GM23338 (cell line): Measurements from ENCODE around the gene RAN. TPM values are rescaled to one million over a fixed set of nuclear protein-coding genes. Genes with fewer than 3 reads are reported as not detected.

Source experiments
- ATAC-seq: fragments of 200-7000 bp; cut with Tn5 transposase; 3 replicates; pipeline ENCODE4 v1.9.1; 2020
- DNase-seq: peaks from one replicate; pipeline ENCODE4 v3.0.0-alpha.2; 2015; ENCODE audit warnings: low spot score
- H2AFZ ChIP-seq: fragments of 200-600 bp; sonication (generic); 2 replicates; pipeline ENCODE4 v1.8.0; 2016; ENCODE audit warnings: antibody characterized with exemption, mild to moderate bottlenecking, moderate library complexity
- H3F3A ChIP-seq: fragments of 200-600 bp; sonication (generic); replicated peaks from 2 replicates; pipeline ENCODE4 v1.8.0; 2017; ENCODE audit warnings: antibody characterized with exemption, mixed run types, low read depth
- H3K27ac ChIP-seq: fragments of 200-600 bp; sonication (generic); 2 replicates; pipeline ENCODE4 v1.6.1; 2016; ENCODE audit warnings: low read depth
- H3K27me3 ChIP-seq: fragments of 200-600 bp; sonication (generic); 2 replicates; pipeline ENCODE4 v1.8.0; 2016; ENCODE audit warnings: mild to moderate bottlenecking, mixed run types, moderate library complexity; ENCODE audit not compliant: insufficient read depth
- H3K36me3 ChIP-seq: fragments of 200-600 bp; sonication (generic); 2 replicates; pipeline ENCODE4 v1.8.0; 2016; ENCODE audit warnings: mild to moderate bottlenecking; ENCODE audit not compliant: insufficient read depth
- H3K4me1 ChIP-seq: fragments of 200-600 bp; sonication (generic); 2 replicates; pipeline ENCODE4 v1.8.0; 2016; ENCODE audit warnings: mild to moderate bottlenecking, moderate library complexity; ENCODE audit not compliant: insufficient read depth
- H3K4me2 ChIP-seq: fragments of 200-600 bp; sonication (generic); 2 replicates; pipeline ENCODE4 v1.7.1; 2017; ENCODE audit warnings: mixed run types
- H3K4me3 ChIP-seq: fragments of 200-600 bp; sonication (generic); 2 replicates; pipeline ENCODE4 v1.6.1; 2016; ENCODE audit warnings: mixed run types
- H3K79me2 ChIP-seq: fragments of 200-600 bp; sonication (generic); replicated peaks from 2 replicates; pipeline ENCODE4 v1.8.0; 2017; ENCODE audit warnings: mild to moderate bottlenecking; ENCODE audit not compliant: insufficient read depth
- H3K9me2 ChIP-seq: fragments of 200-600 bp; sonication (generic); 2 replicates; pipeline ENCODE4 v1.8.0; 2017; ENCODE audit not compliant: insufficient read depth
- H4K20me1 ChIP-seq: fragments of 200-600 bp; sonication (generic); replicated peaks from 2 replicates; pipeline ENCODE4 v1.8.0; 2017; ENCODE audit warnings: mild to moderate bottlenecking; ENCODE audit not compliant: insufficient read depth
- H3K27ac Mint-ChIP-seq: 2 replicates; pipeline ENCODE4 v1.8.0; 2020; ENCODE audit warnings: inconsistent platforms, mild to moderate bottlenecking, moderate library complexity, mixed read lengths
- H3K27me3 Mint-ChIP-seq: 3 replicates; pipeline ENCODE4 v1.8.0; 2022; ENCODE audit warnings: low read depth, mild to moderate bottlenecking, moderate library complexity, mixed read lengths, inconsistent platforms; ENCODE audit not compliant: insufficient read depth, poor library complexity
- H3K36me3 Mint-ChIP-seq: 3 replicates; pipeline ENCODE4 v1.8.0; 2021; ENCODE audit warnings: low read depth, mild to moderate bottlenecking, inconsistent platforms, moderate library complexity, mixed read lengths
- H3K4me1 Mint-ChIP-seq: 3 replicates; pipeline ENCODE4 v1.8.0; 2020; ENCODE audit warnings: mild to moderate bottlenecking, inconsistent platforms, mixed read lengths
- H3K4me3 Mint-ChIP-seq: 3 replicates; pipeline ENCODE4 v1.8.0; 2021; ENCODE audit warnings: moderate library complexity, mild to moderate bottlenecking, inconsistent platforms, mixed read lengths
- H3K9me3 Mint-ChIP-seq: 3 replicates; pipeline ENCODE4 v1.8.0; 2020; ENCODE audit warnings: moderate library complexity, mild to moderate bottlenecking, inconsistent platforms, mixed read lengths
- CREB1 ChIP-seq: fragments of 250-450 bp; sonication (Bioruptor Pico); IDR thresholded peaks from 2 replicates; pipeline ENCODE4 v1.5.0; 2020; ENCODE audit warnings: low read depth, mild to moderate bottlenecking, moderate library complexity
- CTCF ChIP-seq, 2 experiments: fragments of 200-600 bp in 1 of 2; sonication (generic) in 1 of 2; conservative IDR thresholded peaks; 2 replicates each; pipeline versions ENCODE4 v1.5.1 to v1.6.1; 2016 to 2017; ENCODE audit warnings: antibody characterized with exemption in 2 of 2, low read depth in 2 of 2, mild to moderate bottlenecking in 2 of 2, moderate library complexity in 1 of 2
- EZH2 ChIP-seq: fragments of 200-600 bp; sonication (generic); IDR thresholded peaks from one replicate; pipeline ENCODE4 v1.8.0; 2017; ENCODE audit warnings: antibody characterized with exemption, mild to moderate bottlenecking, low read depth; ENCODE audit not compliant: unreplicated experiment
- EZH2phosphoT487 ChIP-seq: fragments of 200-600 bp; sonication (generic); IDR thresholded peaks from one replicate; pipeline ENCODE4 v1.8.1; 2018; ENCODE audit warnings: antibody characterized with exemption; ENCODE audit not compliant: unreplicated experiment
- JUNB ChIP-seq: IDR thresholded peaks from one replicate; pipeline ENCODE4 v1.6.1; 2016; ENCODE audit warnings: antibody characterized with exemption; ENCODE audit not compliant: unreplicated experiment
- NANOG ChIP-seq: IDR thresholded peaks from 2 replicates; pipeline ENCODE4 v1.6.1; 2016; ENCODE audit warnings: antibody characterized with exemption, borderline replicate concordance
- STAT1 ChIP-seq: IDR thresholded peaks from one replicate; pipeline ENCODE4 v1.6.1; 2016; ENCODE audit warnings: antibody characterized with exemption; ENCODE audit not compliant: unreplicated experiment
- ZNF114 ChIP-seq: fragments of 250-450 bp; sonication (Bioruptor Pico); IDR thresholded peaks from 2 replicates; pipeline ENCODE4 v1.5.0; 2020; ENCODE audit warnings: mild to moderate bottlenecking, moderate library complexity
- ZNF331 ChIP-seq: fragments of 250-450 bp; sonication (Bioruptor Pico); IDR thresholded peaks from 2 replicates; pipeline ENCODE4 v1.5.0; 2020; ENCODE audit warnings: low read depth, mild to moderate bottlenecking, moderate library complexity
- ZNF462 ChIP-seq: fragments of 250-450 bp; sonication (Bioruptor Pico); IDR thresholded peaks from 2 replicates; pipeline ENCODE4 v1.5.0; 2020; ENCODE audit warnings: mild to moderate bottlenecking, moderate library complexity
- polyA plus RNA-seq: library from polyadenylated mRNA; unstranded; fragments of >200 nt; fragmentation: Nextera tagmentation; extraction: Ambion mirVana; gene quantifications from 2 replicates; pipeline ENCODE4 v1.2.1, GENCODE V29; 2016
- total RNA-seq: library from RNA; depleted of rRNA; stranded (reverse); fragments of >200 nt; shearing (Covaris generic); gene quantifications from 2 replicates; pipeline ENCODE4 v1.2.3, GENCODE V29; 2014
- TF ChIP-seq, protein P1 (sequence below): IDR thresholded peaks from 2 replicates; pipeline ENCODE4 v1.6.1; 2016; ENCODE audit warnings: antibody characterized with exemption
- TF ChIP-seq, protein P2 (sequence below): IDR thresholded peaks from one replicate; pipeline ENCODE4 v1.6.1; 2018; ENCODE audit warnings: antibody characterized with exemption; ENCODE audit not compliant: unreplicated experiment

The RAN gene
- total and polyA plus RNA-seq, 2 experiments from 2014 or later: 976 to 2,289 TPM

DNA sequence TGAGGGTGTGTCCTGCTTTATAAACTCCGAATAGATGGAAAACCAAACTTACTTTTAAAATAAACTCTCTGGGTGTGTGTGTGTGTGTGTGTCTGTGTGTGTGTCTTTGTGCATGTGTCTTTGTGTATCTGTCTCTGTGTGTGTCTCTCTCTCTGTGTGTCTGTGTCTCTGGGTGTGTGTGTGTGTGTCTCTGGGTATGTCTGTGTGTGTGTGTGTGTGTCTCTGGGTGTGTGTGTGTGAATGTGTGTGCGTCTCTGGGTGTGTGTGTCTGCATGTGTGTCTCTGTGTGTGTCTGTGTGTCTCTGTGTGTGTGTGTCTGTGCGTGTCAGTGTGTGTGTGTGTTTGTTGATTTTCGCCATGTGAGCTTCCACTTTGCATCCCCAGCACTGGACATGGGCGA, 9.2 kb downstream of the RAN start:
- DNase-seq: no peak

More for the DNA sequence above, 9.2 kb downstream of the RAN start:
- TF ChIP-seq, protein P1, sequence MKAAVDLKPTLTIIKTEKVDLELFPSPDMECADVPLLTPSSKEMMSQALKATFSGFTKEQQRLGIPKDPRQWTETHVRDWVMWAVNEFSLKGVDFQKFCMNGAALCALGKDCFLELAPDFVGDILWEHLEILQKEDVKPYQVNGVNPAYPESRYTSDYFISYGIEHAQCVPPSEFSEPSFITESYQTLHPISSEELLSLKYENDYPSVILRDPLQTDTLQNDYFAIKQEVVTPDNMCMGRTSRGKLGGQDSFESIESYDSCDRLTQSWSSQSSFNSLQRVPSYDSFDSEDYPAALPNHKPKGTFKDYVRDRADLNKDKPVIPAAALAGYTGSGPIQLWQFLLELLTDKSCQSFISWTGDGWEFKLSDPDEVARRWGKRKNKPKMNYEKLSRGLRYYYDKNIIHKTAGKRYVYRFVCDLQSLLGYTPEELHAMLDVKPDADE: no peak
- TF ChIP-seq ZNF462 (CRISPR knock-in tag): no peak
- no peak for TF ChIP-seq CTCF (conservative IDR thresholded peaks at IDR 0.05; ENCODE audit: low read depth in 2 of 2)
- no peak for TF ChIP-seq ZNF114 (CRISPR knock-in tag)
- no peak for TF ChIP-seq EZH2phosphoT487
- TF ChIP-seq, protein P2, sequence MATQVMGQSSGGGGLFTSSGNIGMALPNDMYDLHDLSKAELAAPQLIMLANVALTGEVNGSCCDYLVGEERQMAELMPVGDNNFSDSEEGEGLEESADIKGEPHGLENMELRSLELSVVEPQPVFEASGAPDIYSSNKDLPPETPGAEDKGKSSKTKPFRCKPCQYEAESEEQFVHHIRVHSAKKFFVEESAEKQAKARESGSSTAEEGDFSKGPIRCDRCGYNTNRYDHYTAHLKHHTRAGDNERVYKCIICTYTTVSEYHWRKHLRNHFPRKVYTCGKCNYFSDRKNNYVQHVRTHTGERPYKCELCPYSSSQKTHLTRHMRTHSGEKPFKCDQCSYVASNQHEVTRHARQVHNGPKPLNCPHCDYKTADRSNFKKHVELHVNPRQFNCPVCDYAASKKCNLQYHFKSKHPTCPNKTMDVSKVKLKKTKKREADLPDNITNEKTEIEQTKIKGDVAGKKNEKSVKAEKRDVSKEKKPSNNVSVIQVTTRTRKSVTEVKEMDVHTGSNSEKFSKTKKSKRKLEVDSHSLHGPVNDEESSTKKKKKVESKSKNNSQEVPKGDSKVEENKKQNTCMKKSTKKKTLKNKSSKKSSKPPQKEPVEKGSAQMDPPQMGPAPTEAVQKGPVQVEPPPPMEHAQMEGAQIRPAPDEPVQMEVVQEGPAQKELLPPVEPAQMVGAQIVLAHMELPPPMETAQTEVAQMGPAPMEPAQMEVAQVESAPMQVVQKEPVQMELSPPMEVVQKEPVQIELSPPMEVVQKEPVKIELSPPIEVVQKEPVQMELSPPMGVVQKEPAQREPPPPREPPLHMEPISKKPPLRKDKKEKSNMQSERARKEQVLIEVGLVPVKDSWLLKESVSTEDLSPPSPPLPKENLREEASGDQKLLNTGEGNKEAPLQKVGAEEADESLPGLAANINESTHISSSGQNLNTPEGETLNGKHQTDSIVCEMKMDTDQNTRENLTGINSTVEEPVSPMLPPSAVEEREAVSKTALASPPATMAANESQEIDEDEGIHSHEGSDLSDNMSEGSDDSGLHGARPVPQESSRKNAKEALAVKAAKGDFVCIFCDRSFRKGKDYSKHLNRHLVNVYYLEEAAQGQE: no peak
- no peak for TF ChIP-seq EZH2
- no peak for TF ChIP-seq CREB1 (CRISPR knock-in tag)
- no peak for TF ChIP-seq ZNF331 (CRISPR knock-in tag)
- no peak for TF ChIP-seq STAT1
- no peak for TF ChIP-seq JUNB
- no peak for TF ChIP-seq NANOG
- Histone ChIP-seq H3K27ac (no peak overlapping the region), H3K79me2 (no peaks in the 10 kb centered on the region), H3K9me2 (peaks cover 4% of the 10 kb centered on the region; the same call in 1 of the 2 replicates), H4K20me1 (peaks cover 19% of the 10 kb centered on the region), H3K4me2 (no peak overlapping the region), H3K36me3 (peaks cover 15% of the 10 kb centered on the region), H3K4me3 (no peak overlapping the region), H3K27me3 (no peaks in the 10 kb centered on the region), H2AFZ (no peak overlapping the region), H3K4me1 (peaks cover 13% of the 10 kb centered on the region; the same call in 1 of the 2 replicates), H3F3A (peaks cover 25% of the 10 kb centered on the region)
- H3K27ac Mint-ChIP-seq: no peak overlapping the region
- peaks cover 14% of the 10 kb centered on the region for H3K27me3 Mint-ChIP-seq
- no peak for ATAC-seq
- H3K36me3 Mint-ChIP-seq: peaks cover 18% of the 10 kb centered on the region
- H3K4me3 Mint-ChIP-seq: no peak overlapping the region
- H3K4me1 Mint-ChIP-seq: peaks cover 25% of the 10 kb centered on the region
- H3K9me3 Mint-ChIP-seq: no peaks in the 10 kb centered on the region; the same call in 1 of the 3 replicates
